Gastroesophageal sphincter (tissue), 2 donors: ENCODE measurements around the gene CAPZB.

Experiments
- POLR2A ChIP-seq, 2 donors: fragments of 450-650 bp; IDR thresholded peaks; one replicate each; pipeline ENCODE4 v1.6.1; 2017; ENCODE audit warnings: antibody characterized with exemption in 2 of 2, mild to moderate bottlenecking in 2 of 2, moderate library complexity in 1 of 2
- POLR2AphosphoS5 ChIP-seq: sonication (generic); formaldehyde crosslinking; IDR thresholded peaks from one replicate; pipeline ENCODE4 v1.6.1; 2017; ENCODE audit warnings: antibody characterized with exemption

DNA sequence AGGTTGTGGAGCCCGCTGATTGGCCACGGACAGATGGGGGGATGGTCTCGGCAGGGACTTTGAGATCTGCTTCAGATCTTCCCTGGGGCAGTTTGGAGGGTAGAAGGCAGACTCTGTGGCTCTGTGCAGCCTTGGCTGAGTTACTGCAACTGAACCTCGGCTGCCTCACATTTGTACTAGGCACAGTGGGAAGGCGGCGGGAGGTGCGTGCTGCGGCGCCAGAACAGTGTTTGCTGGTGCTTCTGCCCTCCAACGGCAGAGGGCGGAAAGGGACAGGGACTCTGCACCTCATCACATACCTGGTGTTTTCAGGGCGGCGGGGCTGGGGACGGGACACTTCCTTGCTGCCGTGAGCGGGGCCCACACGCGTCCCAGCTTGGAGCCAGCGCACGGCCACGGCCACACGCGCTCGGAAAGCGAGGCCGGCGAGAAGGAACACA is 147.0 kb downstream of the CAPZB start:
- no peak for TF ChIP-seq POLR2A (IDR thresholded peaks at IDR 0.05)
- no peak for TF ChIP-seq POLR2AphosphoS5
